Activated T-cell treated with anti-CD3 and anti-CD28 coated beads, Interleukin-2, amount 50 U/mL, for 24 hours (primary cell): ENCODE measurements around the gene PDE1C.
"Not testable (repeated sequence)": the region's sequence is repeated elsewhere in the genome, so short reads cannot be mapped to it uniquely, and the experiment has no call there.

Experiments used
- DNase-seq: peaks from one replicate; pipeline ENCODE4 v3.0.0-alpha.2; 2020
- H3K27ac Mint-ChIP-seq: 2 replicates; pipeline ENCODE4 v1.8.0; 2020; ENCODE audit warnings: mild to moderate bottlenecking, mixed read lengths
- H3K27me3 Mint-ChIP-seq: 2 replicates; pipeline ENCODE4 v1.8.0; 2020; ENCODE audit warnings: mixed read lengths
- H3K36me3 Mint-ChIP-seq: 2 replicates; pipeline ENCODE4 v1.8.0; 2020; ENCODE audit warnings: low read depth, mixed read lengths
- H3K4me1 Mint-ChIP-seq: 2 replicates; pipeline ENCODE4 v1.8.0; 2020; ENCODE audit warnings: low read depth, mixed read lengths
- H3K4me3 Mint-ChIP-seq: 2 replicates; pipeline ENCODE4 v1.8.0; 2020; ENCODE audit warnings: mild to moderate bottlenecking, moderate library complexity, mixed read lengths
- H3K9me3 Mint-ChIP-seq: 2 replicates; pipeline ENCODE4 v1.8.0; 2020; ENCODE audit warnings: mixed read lengths

Gene PDE1C

DNA sequence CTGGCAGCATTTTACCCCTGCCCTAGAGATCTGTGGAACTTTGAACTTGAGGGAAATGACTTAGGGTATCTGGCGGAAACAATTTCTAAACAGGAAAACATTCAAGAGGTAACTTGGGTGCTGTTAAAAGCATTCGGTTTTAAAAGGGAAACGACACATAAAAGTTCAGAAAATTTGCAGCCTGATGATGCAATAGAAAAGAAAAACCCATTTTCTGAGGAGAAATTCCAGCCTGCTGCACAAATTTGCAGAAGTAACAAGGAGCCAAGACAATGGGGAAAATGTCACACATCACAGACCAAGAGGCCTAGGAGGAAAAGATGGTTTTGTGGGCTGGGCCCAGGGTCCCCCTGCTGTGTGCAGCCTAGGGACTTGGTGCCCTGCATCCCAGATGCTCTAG lies 236.6 kb downstream of the PDE1C start:
- not testable (repeated sequence) for H3K27me3 Mint-ChIP-seq, H3K27ac Mint-ChIP-seq, H3K4me3 Mint-ChIP-seq, H3K4me1 Mint-ChIP-seq, H3K36me3 Mint-ChIP-seq, DNase-seq
- H3K9me3 Mint-ChIP-seq, result peaks cover 16% of the 10 kb centered on the region

DNA sequence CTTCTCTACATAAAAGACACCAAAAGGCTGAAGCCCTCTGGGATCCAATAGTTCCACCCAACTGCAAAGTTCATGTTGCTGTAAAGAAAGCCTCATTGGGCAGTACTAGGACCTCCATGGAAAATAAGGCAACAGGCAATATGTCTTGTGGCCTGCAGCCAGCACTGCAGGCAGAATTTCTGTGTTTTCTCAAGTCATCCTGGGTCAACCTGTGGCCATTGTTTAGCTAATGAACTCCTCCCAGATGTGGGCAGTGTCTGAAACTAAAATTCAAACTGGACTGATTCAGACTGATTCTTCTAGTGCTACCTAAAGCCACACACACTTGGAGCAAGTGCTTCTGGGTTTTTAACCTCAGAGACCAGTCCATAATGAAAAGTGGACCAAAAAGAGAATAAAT lies 241.7 kb downstream of the PDE1C start:
- Mint-ChIP-seq H3K27me3 (no peaks in the 10 kb centered on the region), H3K27ac (no peak overlapping the region), H3K36me3 (no peaks in the 10 kb centered on the region), H3K4me3 (no peak overlapping the region), H3K9me3 (peaks cover 18% of the 10 kb centered on the region), H3K4me1 (no peaks in the 10 kb centered on the region)
- DNase-seq, result no peak

DNA sequence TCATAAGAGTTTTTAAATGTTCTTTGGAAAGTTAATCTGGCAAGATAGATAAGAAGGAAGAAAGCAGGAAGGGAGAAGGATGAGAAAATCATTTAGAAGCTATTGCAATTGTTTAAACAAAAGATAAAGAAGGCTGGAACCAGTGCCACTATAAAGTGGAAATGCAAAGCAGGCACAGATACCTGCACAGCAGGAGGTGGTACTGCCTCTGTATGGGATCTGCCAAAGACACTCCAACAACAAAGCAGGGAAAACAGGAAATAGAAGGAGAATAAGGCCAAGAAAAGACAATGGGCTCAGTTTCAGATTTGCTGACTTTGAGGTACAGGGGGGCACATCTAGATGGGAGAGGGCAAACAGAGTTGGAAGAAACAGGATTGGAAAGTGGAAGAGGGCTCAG lies 244.6 kb downstream of the PDE1C start:
- H3K36me3 Mint-ChIP-seq, result no peaks in the 10 kb centered on the region
- H3K27me3 Mint-ChIP-seq, result no peaks in the 10 kb centered on the region
- DNase-seq, result no peak
- peaks cover 13% of the 10 kb centered on the region for H3K9me3 Mint-ChIP-seq
- H3K4me1 Mint-ChIP-seq, result no peaks in the 10 kb centered on the region
- no peak overlapping the region for H3K4me3 Mint-ChIP-seq
- H3K27ac Mint-ChIP-seq, result no peak overlapping the region

DNA sequence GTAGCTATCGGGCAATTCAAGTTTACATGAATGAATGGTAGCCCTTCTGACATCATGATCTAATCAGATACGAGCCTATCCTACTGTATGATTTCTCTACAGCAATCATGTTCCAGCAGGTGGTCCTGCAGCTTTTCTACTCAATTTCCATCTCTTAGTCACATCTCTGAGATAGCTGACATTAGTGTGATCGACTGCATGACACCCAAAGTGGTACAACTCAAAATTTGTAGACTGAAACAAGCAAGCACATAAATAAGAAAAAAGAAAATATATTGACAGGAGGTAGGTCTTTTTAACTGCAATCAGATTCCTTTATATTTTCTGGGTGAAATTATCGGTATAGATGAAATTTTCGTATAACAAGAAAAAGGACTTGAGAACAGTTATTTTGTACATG lies 251.2 kb downstream of the PDE1C start:
- Mint-ChIP-seq H3K4me1 (no peaks in the 10 kb centered on the region), H3K27me3 (no peaks in the 10 kb centered on the region)

DNA sequence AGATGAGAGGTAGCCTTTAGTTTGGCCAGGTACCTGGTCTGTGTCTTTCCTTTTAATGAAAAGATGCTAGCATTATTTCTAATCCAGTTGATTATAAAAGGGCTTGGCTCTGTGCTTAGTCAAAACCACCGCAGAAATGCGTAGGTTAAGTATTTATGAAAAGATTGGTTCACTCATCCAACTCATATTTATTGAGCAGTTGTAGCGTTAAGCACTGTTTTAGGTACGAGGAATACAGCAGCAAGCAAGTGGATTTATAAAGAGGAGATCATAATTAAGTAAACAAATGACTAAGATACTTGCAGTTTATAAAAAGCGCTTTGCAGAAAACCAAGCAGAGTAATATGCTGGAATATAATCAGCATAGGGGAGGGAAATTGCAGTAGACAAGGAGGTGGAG lies 253.4 kb downstream of the PDE1C start:
- DNase-seq, result no peak
- Mint-ChIP-seq H3K36me3 (no peaks in the 10 kb centered on the region), H3K4me1 (no peaks in the 10 kb centered on the region), H3K27me3 (no peaks in the 10 kb centered on the region), H3K4me3 (no peak overlapping the region), H3K27ac (no peak overlapping the region), H3K9me3 (peaks cover 6% of the 10 kb centered on the region)

More for the DNA sequence above, 251.2 kb downstream of the PDE1C start:
- Mint-ChIP-seq H3K9me3 (peaks cover 8% of the 10 kb centered on the region), H3K4me3 (no peak overlapping the region), H3K27ac (no peak overlapping the region), H3K36me3 (no peaks in the 10 kb centered on the region)
- DNase-seq, result no peak

DNA sequence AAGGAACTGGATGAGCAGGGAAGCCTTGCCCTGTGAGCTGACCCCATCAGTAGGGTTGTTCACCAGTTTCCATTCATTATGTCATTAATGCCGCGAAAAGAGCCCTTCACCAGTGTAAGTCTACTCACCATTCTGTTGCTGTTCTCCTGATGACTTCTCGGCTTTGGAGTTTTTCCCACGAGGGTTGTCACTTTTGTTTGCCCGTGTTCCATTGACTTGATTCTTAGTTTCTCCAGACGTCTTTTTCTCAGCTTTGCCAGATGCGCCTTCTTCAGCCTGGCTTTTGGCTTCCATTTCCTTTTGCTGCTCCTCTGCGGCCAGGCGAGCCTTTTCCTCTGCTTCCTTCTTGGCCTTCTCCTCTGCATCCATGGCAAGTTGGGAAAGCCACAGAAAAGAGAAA lies 254.4 kb downstream of the PDE1C start:
- H3K27me3 Mint-ChIP-seq, result no peaks in the 10 kb centered on the region
- DNase-seq, result no peak
- no peak overlapping the region for H3K4me3 Mint-ChIP-seq
- no peaks in the 10 kb centered on the region for H3K36me3 Mint-ChIP-seq
- no peaks in the 10 kb centered on the region for H3K4me1 Mint-ChIP-seq
- peaks cover 6% of the 10 kb centered on the region for H3K9me3 Mint-ChIP-seq
- no peak overlapping the region for H3K27ac Mint-ChIP-seq

DNA sequence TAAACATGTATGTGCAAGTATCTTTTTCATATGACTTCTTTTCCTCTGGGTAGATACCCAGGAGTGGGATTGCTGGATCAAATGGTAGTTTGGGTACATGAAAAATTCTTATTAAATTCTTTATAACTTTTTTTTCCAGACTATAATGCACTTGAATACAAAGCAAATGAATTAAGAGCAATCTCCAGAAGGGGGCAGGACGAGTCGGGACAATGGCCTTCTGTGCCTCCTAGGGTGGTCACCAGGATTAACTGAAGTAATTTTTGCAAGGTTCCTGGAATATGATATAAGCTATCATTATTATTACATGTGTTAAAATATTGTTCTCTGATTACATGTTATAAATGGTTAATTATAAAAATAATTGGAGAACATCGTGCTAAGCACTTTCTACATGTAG lies 256.0 kb downstream of the PDE1C start:
- DNase-seq, result no peak
- Mint-ChIP-seq H3K4me3 (no peak overlapping the region), H3K36me3 (no peaks in the 10 kb centered on the region), H3K27me3 (no peaks in the 10 kb centered on the region), H3K9me3 (peaks cover 2% of the 10 kb centered on the region), H3K4me1 (no peaks in the 10 kb centered on the region), H3K27ac (no peak overlapping the region)

DNA sequence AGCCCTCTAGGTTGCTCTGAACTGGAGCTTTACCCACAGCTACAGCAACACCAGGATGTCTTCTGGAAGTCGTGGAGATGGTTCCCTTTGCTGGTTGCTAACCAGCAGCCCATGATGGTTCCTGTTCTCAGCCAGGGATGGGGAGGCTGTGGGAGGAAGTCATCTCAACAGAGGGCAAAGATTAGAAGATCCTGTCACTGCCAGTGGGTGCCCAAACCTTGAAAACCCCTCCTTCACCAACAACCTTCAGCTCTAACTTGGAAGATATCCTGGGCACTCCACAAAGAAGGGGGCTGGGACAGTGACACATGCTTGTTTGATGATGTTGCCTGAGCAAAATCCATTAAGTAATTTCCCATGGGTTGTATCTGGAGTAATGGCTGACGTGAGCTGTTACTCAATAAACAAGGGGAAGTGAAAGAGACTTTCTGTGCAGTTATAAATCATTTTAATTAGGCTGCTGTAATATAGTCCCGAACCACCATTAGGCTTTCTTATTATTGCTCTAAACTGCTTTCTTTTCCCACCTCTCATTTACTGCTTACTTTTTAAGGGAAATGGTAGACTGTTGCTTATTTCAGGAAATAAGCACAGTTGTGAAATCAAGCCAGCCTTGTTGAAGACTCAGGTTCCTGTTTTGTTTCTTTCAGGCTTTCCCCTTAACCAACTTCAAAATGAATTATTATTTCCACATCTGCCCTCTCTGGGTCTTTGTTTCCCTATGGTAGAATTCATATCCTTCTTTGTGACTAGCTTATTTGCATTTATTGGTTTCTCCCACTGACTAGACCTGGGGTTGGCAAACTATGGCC lies 258.4 kb downstream of the PDE1C start:
- H3K27ac Mint-ChIP-seq, result no peak overlapping the region
- H3K4me1 Mint-ChIP-seq, result no peaks in the 10 kb centered on the region
- H3K27me3 Mint-ChIP-seq, result no peaks in the 10 kb centered on the region
- H3K36me3 Mint-ChIP-seq, result no peaks in the 10 kb centered on the region
- no peak for DNase-seq
- H3K9me3 Mint-ChIP-seq, result peaks cover 2% of the 10 kb centered on the region
- H3K4me3 Mint-ChIP-seq, result no peak overlapping the region

DNA sequence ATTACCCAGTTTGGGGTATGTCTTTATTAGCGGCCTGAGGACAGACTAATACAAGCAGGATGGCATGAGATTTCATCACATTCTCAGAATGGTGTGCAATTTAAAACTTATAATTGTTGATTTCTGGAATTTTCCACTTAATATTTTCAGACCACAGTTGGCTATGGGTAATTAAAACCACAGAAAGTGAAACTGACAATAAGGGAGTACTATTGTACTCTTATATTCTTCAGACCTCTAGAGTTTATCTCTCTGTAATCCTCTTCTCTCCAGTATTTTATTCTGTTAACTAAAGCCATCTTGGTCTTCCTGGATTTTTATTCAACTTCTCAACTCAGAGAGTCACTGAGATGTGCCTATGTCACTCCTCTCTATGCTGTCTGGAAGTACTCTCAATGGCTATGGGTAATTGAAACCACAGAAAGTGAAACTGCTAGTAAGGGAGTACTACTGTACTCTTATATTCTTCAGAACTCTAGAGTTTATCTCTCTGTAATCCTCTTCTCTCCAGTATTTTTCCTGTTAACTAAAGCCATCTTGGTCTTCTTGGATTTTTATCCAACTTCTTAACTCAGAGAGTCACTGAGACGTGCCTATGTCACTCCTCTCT lies 264.9 kb downstream of the PDE1C start:
- Mint-ChIP-seq H3K36me3 (no peaks in the 10 kb centered on the region), H3K4me3 (no peak overlapping the region), H3K27ac (no peak overlapping the region), H3K9me3 (peaks cover 5% of the 10 kb centered on the region), H3K27me3 (no peaks in the 10 kb centered on the region), H3K4me1 (no peaks in the 10 kb centered on the region)
- DNase-seq, result no peak

DNA sequence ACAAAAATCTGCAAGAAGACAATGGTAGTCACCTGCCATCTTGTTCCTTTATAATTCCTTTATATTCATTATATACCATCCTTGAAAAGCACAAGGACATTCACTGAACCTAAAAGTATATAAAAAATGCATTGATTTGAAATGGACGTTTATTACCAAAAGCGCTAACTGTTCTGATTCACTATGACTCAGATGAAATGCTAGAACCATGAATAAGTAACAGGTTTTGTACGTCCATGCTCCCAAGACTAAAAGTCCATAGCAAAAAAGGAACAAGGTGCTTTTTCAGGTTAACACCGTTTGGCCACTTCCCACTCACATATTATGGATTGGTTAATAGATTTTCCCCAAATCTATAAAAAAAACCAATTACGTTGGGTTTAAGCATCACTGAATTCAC lies 273.8 kb downstream of the PDE1C start:
- no peak for DNase-seq
- Mint-ChIP-seq H3K27me3 (no peaks in the 10 kb centered on the region), H3K4me3 (no peak overlapping the region), H3K36me3 (no peaks in the 10 kb centered on the region), H3K9me3 (peaks cover 7% of the 10 kb centered on the region), H3K4me1 (no peaks in the 10 kb centered on the region), H3K27ac (no peak overlapping the region)

DNA sequence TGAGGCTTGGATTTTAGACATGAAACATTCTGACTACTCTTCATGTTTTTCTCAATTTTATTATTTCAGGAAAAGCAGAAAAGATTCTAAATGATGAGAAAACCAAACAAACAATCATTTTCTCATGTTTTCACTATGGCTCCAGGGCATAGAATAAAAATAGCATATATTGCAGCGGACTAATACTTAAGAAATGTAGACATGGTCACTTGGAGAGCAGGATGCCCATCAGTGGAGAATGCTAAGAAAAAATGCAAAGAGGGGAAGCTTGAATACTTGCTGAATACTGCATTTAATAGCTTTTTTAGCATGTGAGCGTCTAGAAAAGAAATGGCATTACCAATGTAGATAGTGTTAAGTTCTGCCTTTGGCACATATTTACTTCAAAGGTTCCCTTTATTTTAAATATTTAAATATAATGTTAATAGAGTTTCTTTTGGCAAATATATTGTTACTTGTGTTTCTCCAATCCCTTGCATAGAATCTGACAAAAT lies 275.3 kb downstream of the PDE1C start:
- H3K27me3 Mint-ChIP-seq, result no peaks in the 10 kb centered on the region
- no peak overlapping the region for H3K4me3 Mint-ChIP-seq
- H3K36me3 Mint-ChIP-seq, result no peaks in the 10 kb centered on the region
- H3K4me1 Mint-ChIP-seq, result no peaks in the 10 kb centered on the region
- H3K27ac Mint-ChIP-seq, result no peak overlapping the region
- peaks cover 7% of the 10 kb centered on the region for H3K9me3 Mint-ChIP-seq
- no peak for DNase-seq

DNA sequence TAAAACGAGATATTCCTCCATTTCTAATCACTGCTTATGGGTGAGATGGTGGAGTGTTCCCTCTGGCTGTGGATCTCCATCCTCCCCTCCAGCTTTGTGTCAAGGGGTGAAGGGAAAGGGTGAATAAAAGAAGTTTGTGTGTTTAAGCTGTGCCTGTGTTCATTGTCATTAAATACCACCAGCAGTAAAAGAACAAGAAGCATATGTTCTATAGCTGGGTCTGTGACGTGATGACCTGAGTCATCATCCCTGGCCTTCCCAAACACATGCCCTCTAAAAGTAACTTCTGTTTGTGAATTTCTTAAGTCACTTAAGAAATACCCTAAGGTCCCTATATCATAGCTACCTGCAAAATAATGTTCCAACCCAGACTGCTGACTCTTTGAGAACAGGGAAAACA lies 278.3 kb downstream of the PDE1C start:
- Mint-ChIP-seq H3K36me3 (no peaks in the 10 kb centered on the region), H3K27me3 (no peaks in the 10 kb centered on the region), H3K9me3 (peaks cover 2% of the 10 kb centered on the region), H3K27ac (no peak overlapping the region), H3K4me1 (no peaks in the 10 kb centered on the region), H3K4me3 (no peak overlapping the region)
- no peak for DNase-seq

DNA sequence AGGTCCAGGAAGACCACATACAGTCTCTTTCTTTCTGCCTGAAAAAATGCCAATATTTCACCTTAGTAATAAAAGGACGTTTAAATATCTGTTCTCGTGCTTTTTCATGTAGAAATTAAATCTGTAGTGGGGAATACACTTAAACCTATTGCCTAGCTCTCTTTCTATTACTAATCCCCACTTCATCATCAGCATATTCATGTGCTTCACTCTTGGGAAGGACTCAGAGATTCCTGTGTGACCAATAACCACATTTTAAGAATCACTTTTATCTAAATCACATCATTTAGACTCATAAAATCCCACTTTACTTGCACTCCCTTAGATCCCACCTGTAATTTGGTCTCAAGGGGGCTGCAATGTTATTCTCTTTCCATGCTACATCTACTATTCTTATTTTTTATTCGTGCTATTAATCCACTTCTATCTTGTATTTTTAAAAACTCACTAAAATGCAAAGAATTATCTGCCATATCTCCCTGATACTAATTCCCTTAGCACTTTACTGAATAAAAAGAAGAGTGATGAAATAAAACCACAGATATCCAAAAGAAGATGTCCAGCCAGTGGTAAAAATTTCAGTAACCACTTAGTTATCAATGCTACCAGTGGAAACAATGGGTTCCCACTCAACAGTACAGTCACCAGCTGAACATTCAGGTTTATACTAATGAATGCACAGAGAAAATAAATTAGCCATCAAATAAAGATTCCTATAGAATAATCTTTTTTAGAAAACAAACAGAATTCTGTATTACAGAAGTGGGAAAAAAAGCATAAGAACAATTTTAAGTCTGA lies 281.1 kb downstream of the PDE1C start:
- DNase-seq, result no peak
- Mint-ChIP-seq H3K36me3 (no peaks in the 10 kb centered on the region), H3K4me1 (no peaks in the 10 kb centered on the region), H3K27me3 (no peaks in the 10 kb centered on the region), H3K27ac (no peak overlapping the region), H3K9me3 (peaks cover 2% of the 10 kb centered on the region), H3K4me3 (no peak overlapping the region)

DNA sequence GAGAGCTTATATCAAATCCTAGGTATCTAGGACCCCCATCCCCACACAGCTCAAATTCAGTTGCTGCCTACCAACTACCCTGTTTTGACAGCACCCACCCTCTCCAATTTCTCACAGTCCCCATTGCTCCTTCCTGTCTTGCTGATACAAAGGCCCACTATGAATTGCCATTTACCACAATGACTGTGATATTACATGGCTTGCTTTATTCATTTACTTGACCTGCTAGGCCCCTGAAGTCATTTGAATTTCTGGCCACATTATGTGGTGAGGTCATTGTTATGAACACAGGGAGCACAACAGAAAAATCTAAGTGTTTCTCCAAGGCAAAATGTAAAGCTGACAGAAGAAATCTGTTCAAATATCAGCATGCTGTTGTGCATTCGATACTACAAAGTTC lies 281.8 kb downstream of the PDE1C start:
- H3K9me3 Mint-ChIP-seq, result peaks cover 2% of the 10 kb centered on the region
- H3K27ac Mint-ChIP-seq, result no peak overlapping the region
- no peak overlapping the region for H3K4me3 Mint-ChIP-seq
- H3K36me3 Mint-ChIP-seq, result no peaks in the 10 kb centered on the region
- no peak for DNase-seq
- no peaks in the 10 kb centered on the region for H3K27me3 Mint-ChIP-seq
- no peaks in the 10 kb centered on the region for H3K4me1 Mint-ChIP-seq

DNA sequence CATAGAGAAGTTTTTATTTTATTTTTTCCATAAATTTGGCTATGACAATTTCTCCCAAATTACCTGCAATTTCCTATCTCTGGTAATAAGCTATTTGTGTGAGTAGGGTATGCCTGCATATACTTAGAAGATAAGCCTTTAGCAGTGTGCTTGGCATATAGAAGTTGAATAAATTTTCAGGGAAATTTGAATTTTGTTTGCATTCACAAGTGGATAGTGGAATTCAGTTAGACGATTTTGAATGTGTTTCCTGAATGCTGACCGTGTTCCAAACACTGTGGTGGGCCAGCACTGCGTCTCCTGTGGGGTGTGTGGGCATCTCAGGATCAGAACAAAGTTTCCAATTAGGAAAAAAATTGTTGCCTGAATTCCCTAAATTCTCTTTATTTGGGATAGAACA lies 283.9 kb downstream of the PDE1C start:
- no peaks in the 10 kb centered on the region for H3K36me3 Mint-ChIP-seq
- H3K27me3 Mint-ChIP-seq, result no peaks in the 10 kb centered on the region
- H3K27ac Mint-ChIP-seq, result no peak overlapping the region
- no peak overlapping the region for H3K4me3 Mint-ChIP-seq
- peaks cover 2% of the 10 kb centered on the region for H3K9me3 Mint-ChIP-seq
- DNase-seq, result no peak
- no peaks in the 10 kb centered on the region for H3K4me1 Mint-ChIP-seq
